ENCODE data around the gene OR5AU1.

The OR5AU1 gene

DNA sequence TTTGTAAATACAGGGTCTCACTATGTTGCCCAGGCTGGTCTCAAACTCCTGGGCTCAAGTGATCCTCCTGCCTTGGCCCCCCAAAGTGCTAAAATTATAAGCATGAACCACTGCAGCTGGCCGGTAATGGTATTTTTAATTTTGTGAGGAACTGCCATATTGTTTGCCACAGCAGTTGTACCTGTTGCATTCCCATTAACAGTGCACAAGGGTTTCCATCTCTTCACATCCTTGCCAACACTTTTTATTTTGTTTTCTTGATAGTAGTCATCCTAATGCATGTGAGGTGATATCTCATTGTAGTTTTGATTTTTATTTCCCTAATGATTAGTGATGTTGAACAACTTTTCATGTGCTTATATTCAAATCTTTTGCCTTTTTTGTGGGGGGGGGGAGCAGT is 13.5 kb downstream of the OR5AU1 start:
- no peak for TF ChIP-seq CTCF (IDR thresholded peaks at IDR 0.05; ENCODE audit: low read depth, low read length)
- DNase-seq (ENCODE audit: extremely low read depth, low read depth), result no peak

GRCh38 chr14:21136024-21136423 is 19.8 kb downstream of the OR5AU1 start:
- TF ChIP-seq CTCF (IDR thresholded peaks at IDR 0.05; ENCODE audit: low read depth, low read length), result peak; percentile 60
- DNase-seq (ENCODE audit: extremely low read depth, low read depth), result no peak

DNA sequence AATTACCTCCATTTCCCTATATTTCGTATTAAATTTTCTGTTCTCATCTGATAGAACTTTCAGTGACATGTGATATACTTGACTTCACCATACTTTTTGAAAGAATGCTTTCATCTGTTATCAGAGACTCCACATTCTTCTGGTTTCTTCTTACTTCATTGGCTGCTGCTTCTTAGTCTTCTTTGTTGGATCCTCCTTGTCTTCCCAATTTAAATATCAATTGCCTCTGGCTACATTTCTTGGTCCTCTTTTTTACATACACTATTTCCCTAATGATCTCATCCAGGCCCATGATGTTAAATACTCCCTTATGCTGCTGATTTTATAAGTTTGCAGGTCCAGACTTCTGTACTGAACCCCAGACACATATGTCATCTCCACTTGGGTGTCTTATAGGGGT is 22.0 kb downstream of the OR5AU1 start:
- no peak for TF ChIP-seq CTCF (IDR thresholded peaks at IDR 0.05; ENCODE audit: low read depth, low read length)

DNA sequence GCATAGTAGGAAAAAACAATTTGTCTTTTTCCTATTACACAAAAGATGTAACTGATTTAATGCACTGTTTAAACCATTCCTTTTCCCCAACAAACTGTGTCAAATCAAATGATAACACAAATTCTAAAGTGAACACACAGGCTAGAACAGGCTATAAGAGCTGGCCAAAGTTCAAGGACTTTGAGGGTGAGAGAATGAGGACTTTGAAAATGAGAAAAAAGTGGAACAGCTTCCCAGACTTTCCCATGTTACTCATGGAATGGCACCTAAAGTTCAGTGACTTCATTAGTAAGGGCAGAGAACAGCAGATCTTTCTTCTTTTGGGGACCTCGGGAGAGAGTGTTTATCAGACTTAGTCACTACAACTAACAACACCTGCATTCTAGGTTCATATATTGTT is 32.4 kb downstream of the OR5AU1 start:
- no peak for DNase-seq (ENCODE audit: extremely low read depth, low read depth)
- no peak for TF ChIP-seq CTCF (IDR thresholded peaks at IDR 0.05; ENCODE audit: low read depth, low read length)

More for the DNA sequence above, 22.0 kb downstream of the OR5AU1 start:
- DNase-seq (ENCODE audit: extremely low read depth, low read depth), result no peak

DNA sequence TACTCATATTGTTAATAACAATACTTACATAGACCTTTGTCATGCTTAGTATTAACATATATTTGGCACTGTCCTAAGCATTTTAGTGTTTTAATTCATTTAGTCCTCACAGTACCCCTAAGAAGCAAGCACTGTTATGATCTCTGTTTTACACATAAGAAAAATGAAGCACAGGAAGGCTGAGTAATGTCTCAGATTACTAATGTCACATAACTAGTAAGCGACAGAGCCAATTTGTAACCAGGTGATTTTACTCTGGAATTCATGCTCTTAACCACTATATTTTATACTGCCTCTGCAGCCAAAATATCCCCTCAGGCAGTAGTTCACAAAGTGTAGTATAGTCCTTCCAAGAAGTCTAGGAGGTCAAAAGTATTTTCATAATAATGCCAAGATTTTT is 34.7 kb downstream of the OR5AU1 start:
- no peak for TF ChIP-seq CTCF (IDR thresholded peaks at IDR 0.05; ENCODE audit: low read depth, low read length)
- no peak for DNase-seq (ENCODE audit: extremely low read depth, low read depth)

DNA sequence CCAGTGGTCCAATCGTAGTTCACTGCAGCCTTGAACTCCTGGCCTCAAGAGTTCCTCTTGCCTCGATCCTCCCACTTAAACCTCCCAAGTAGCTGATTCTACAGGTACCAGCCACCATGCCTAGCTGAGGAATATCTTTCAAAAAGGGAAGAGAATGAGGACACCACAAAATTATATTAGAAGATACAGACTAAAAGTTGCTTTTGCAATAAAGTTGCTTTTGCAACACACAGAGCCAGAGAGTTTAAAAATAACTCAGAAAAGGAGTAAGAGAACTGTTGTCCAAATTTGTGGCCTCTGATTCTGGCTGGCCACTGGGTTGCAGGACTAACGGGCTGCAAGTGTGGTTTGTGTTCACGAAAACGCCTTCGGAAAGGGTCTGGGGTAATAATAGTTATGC is 35.2 kb downstream of the OR5AU1 start:
- no peak for TF ChIP-seq CTCF (IDR thresholded peaks at IDR 0.05; ENCODE audit: low read depth, low read length)
- DNase-seq (ENCODE audit: extremely low read depth, low read depth), result no peak

DNA sequence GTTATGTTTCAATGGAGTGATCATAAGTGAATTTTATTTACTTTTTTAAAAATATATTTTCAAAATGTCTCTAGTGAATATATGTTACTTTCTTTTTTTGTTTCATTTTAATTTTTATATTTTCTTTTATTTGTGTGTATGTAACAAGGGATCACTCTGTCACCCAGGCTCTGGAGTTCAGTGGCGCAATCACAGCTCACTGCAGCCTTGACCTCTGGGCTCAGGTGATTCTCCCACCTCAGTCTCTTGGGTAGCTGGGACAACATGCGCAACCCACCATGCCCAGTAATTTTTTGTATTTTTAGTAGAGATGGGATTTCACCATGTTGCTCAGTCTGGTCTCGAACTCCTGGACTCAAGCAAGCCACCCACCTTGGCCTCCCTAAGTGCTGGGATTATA is 36.9 kb downstream of the OR5AU1 start:
- no peak for DNase-seq (ENCODE audit: extremely low read depth, low read depth)
- TF ChIP-seq CTCF (IDR thresholded peaks at IDR 0.05; ENCODE audit: low read depth, low read length), result no peak

Data from AG09319 (cell line).